Stimulated activated CD4-positive, alpha-beta T cell treated with anti-CD3 and anti-CD28 coated beads, Interleukin-4, amount 100 ng/mL, for 24 hours (primary cell): Measurements from ENCODE around the gene RBM4.
"Not testable (repeated sequence)": the region's sequence is repeated elsewhere in the genome, so short reads cannot be mapped to it uniquely, and the experiment has no call there.

ENCODE experiments used
- DNase-seq: peaks from one replicate; pipeline ENCODE4 v3.0.0-alpha.2; 2020

The RBM4 gene

DNA sequence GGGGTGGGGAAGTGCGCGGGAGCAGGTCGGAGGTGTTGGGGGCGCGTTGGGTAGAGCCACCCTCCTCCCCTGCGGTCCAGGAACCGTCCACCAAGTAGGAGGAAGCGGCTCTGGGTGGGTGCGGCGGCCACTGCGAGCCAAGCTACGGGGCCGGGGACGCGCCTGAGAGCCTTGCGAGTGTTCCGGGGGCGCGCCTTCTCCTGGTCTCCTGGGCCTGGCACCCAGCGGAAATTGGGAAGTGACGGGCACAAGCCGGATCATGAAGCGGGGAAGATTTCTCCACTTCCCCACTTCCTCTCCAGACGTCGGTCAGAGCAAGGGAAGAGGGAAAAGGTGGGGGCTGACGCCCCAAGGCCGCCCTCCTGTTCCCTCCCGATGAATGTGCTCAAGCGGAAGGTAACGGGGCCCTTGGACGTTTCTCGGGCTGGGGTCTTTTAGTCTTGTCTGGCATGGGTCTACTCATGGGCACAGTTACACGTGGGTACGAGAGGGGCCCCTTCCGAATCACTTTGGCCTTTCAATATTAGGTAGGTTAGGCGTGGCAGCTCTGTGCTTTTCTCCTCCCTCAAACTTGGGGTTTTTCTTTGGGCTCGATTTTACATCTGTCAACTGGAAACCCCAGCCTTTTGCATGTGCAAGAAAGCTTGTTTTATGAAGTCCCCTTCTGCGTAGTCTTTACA lies 21.2 kb upstream of the RBM4 start:
- DNase-seq, result peak; percentile 23

DNA sequence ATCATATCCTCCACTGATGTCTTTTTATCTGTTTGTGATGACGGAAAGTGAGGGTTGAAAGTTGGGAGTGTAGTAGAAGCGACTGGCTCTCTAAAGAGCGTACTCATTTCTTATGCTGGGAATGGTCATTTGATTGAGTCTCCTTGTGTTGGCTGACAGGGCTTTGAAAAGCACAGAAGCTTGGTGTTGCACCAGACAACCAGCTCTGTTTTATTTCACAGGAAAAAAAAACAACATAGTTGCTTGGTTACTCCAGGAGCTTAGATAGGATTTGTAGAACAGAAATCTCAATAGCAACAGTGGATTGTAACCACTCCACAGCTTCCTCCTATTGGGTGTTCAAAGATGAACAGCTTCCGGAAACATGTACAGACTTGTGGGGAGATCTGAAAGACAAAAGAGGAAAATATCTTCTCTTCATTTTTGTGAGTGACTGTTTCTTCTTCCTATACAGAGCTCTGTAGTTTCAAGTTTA lies 19.4 kb upstream of the RBM4 start:
- no peak for DNase-seq

DNA sequence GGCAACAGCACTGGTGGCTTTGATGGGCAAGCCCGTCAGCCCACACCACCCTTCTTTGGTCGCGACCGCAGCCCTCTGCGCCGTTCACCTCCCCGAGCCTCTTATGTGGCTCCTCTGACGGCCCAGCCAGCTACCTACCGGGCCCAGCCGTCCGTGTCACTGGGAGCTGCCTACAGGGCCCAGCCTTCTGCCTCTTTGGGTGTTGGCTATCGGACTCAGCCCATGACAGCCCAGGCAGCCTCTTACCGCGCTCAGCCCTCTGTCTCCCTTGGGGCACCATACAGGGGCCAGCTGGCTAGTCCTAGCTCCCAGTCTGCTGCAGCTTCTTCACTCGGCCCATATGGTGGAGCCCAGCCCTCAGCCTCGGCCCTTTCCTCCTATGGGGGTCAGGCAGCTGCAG lies 14.1 kb upstream of the RBM4 start:
- DNase-seq, result no peak

GRCh38 chr11:66625041-66625751 lies 13.3 kb upstream of the RBM4 start:
- no peak for DNase-seq

DNA sequence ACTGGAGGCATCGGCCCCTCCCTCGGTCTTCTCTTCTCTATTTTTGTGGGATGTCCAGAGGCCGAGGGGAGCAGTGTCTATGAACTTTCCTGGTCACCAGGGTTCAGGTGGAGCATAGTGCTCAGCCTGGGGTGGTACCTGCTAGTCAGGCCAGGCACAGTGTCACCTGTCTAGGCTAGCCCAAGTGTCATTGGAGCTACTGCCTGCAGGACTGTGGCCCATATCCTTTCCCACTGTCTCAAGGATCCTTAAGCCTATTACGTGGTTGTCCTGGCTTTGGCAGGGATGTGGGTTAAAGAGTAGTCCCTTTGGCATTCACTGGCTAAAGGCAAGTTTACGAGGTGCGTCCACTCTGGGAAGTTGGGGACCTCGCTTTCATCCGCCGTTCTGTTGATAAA lies 12.8 kb upstream of the RBM4 start:
- DNase-seq, result no peak

GRCh38 chr11:66626382-66626781 lies 12.1 kb upstream of the RBM4 start:
- no peak for DNase-seq

- DNase-seq, result no peak
Measured at GRCh38 chr11:66626926-66627325, 11.6 kb upstream of the RBM4 start.

DNA sequence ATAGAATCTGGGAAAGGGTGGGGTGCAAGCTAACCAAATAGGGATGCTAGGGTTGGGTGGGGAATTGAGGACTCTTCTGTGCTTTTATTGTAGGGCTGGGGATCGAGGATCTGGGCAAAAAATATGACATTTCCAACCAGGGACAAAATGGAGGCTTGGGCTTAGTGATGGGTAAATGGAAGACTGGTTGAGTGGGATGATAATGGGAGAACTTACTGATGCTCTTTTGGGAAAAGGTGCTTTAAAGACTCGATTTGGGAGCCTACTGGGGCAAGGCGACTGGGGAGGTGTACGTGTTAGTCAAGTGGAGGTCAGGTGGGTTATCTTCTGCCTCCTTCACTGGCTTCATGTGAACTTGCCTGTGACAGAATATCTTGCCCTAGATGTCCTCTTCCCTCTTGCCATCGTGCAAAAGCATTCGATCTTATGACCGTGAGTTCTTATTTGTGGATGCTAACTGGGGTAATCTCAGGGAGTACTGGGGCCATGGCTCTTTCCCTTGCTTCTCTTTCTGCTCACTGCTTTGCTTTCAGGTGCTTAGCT lies 10.4 kb upstream of the RBM4 start:
- DNase-seq, result no peak

GRCh38 chr11:66629356-66629755 lies 9.1 kb upstream of the RBM4 start:
- no peak for DNase-seq

GRCh38 chr11:66631883-66632282 lies 6.6 kb upstream of the RBM4 start:
- no peak for DNase-seq

GRCh38 chr11:66632952-66633351 lies 5.6 kb upstream of the RBM4 start:
- no peak for DNase-seq

DNA sequence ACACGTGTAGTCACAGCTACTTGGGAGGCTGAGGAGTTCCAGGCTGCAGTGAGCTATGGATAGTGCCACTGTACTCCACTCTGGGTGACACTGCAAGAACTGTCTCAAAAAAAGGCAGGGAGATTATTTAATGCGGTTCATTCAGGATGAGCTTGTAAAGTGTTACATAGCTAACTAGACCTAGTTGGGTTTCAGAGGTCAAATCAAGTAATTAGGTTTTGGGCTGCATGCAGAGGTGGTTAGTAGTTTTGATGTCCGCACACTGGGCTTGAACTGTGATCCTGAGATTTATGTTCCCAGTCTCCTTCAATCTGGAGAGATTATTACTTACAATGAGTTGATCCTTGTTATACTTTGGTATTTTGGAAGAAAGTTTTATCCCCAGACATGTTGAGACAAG lies 2.1 kb upstream of the RBM4 start:
- DNase-seq, result no peak

- no peak for DNase-seq
Measured at GRCh38 chr11:66637557-66638176, 836 bp upstream of the RBM4 start.

DNA sequence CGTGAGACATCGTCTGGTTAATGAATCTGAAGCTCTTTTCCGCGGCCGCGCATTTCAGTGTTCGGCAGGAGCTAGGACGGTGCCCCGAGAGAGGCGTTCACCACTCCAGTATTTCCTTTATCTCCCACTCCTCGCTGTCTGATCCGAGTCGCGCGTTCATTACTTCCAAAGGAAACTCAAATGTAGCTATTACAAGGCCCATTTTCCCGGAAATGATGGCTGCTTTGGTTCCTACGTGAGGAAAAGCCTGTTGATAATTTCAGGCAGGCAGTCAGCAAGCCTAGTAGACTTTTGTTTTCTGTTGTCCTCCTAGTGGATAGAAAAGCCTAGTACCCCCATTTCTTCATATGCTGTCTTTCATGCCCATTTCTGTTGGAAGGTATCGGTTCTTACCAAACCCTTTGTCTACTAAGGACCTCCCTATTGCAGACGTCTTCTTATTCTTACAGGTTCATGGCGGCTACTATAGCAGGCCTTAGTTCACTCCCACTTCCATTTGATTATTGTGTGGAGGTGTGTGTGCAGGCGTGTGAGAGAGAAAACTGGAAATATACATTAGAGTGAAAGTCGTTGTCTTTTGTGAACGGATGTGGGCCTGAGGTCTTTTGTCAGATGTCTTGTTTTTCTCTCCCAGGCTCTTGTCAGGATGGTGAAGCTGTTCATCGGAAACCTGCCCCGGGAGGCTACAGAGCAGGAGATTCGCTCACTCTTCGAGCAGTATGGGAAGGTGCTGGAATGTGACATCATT lies 737 bp downstream of the RBM4 start:
- DNase-seq, result peak; percentile 27

DNA sequence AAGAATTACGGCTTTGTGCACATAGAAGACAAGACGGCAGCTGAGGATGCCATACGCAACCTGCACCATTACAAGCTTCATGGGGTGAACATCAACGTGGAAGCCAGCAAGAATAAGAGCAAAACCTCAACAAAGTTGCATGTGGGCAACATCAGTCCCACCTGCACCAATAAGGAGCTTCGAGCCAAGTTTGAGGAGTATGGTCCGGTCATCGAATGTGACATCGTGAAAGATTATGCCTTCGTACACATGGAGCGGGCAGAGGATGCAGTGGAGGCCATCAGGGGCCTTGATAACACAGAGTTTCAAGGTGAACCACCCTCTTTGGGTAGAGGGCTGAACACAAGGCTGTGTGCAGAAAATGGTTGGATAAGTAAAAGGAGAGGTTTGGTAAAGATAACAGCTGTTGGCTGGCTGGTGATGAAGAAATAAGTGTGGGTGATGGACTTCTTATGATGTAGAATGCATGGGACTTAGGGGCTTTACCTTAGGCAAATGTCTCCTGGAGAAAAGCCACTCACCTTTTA lies 1.4 kb downstream of the RBM4 start:
- not testable (repeated sequence) for DNase-seq

- DNase-seq, result no peak
Measured at GRCh38 chr11:66641834-66642233, 3.3 kb downstream of the RBM4 start.

- no peak for DNase-seq
Measured at GRCh38 chr11:66643745-66644437, 5.4 kb downstream of the RBM4 start.

GRCh38 chr11:66646828-66647227 lies 8.3 kb downstream of the RBM4 start:
- no peak for DNase-seq

- no peak for DNase-seq
Measured at GRCh38 chr11:66649903-66650302, 11.4 kb downstream of the RBM4 start.

DNA sequence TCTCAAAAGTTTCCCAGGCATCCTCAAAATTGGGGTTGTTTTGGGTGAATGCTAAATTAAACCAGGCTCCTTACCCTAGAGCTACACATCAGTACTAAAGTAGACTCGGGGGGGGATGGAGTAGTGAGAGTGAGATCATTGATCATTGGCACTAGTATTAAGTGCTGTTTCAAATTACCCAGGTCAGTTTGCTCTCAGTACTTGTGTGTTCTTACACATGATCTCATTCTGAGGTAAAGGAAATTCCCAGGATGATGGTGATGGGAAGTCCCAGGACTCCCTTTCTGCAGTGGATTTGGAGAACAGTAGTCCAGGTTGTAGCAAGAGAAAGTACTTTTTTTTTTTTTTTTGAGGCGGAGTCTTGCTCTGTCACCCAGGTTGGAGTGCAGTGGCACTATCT lies 12.5 kb downstream of the RBM4 start:
- DNase-seq, result no peak

DNA sequence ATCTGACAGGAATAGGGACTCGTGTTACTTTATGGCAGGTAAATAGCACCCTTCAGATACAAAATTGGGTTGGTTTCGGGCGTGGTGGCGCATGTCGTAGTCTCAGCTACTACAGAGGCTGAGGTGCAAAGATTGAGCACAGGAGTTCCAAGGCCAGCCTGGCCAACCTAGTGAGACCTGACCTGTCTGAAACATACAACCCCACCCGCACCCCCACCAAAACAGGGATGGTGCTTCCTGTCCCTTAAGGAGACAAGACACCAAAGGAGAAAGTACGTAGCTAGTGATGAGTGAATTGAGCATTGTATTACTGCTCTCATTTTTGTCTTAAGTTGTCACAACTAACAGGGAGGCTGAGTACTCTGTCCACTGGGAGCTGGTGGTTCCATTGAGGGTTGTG lies 14.1 kb downstream of the RBM4 start:
- DNase-seq, result no peak

DNA sequence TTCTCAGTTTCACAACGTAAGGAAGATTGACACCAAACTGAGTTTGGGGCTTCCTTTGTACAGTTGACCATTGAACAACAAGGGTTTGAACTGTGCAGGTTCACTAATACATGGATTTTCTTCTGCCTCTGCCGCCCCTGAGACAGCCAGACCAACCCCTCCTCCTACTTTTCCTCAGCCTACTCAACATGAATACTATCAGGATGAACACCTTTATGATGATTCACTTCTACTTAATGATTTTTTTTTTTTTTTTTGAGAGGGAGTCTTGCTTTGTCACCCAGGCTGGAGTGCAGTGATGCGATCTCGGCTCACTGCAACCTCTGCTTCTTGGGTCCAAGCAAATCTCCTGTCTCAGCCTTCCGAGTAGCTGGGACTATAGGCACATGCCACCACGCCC lies 14.6 kb downstream of the RBM4 start:
- no peak for DNase-seq
